Mesodermal cell (in vitro differentiated cells): Measurements from ENCODE around the gene ZNF385C.
"Not testable (repeated sequence)": the region's sequence is repeated elsewhere in the genome, so short reads cannot be mapped to it uniquely, and the experiment has no call there.

Experiments used
- H3K27ac ChIP-seq: 2 replicates; pipeline ENCODE4 v1.7.0; 2013; ENCODE audit warnings: mild to moderate bottlenecking, low read depth, low read length, moderate library complexity; ENCODE audit not compliant: severe bottlenecking
- H3K36me3 ChIP-seq: 2 replicates; pipeline ENCODE4 v1.7.1; 2013; ENCODE audit warnings: mild to moderate bottlenecking, low read length, moderate library complexity; ENCODE audit not compliant: control insufficient read depth, insufficient read depth
- H3K4me1 ChIP-seq: one replicate; pipeline ENCODE4 v1.7.1; 2013; ENCODE audit warnings: mild to moderate bottlenecking, low read length; ENCODE audit not compliant: insufficient read depth, control insufficient read depth, poor library complexity, severe bottlenecking
- H3K4me3 ChIP-seq: 2 replicates; pipeline ENCODE4 v1.7.0; 2013; ENCODE audit warnings: low read length, control low read depth, mild to moderate bottlenecking; ENCODE audit not compliant: insufficient read depth, poor library complexity, severe bottlenecking; ENCODE audit errors: extremely low read depth
- H3K9me3 ChIP-seq: 2 replicates; pipeline ENCODE4 v1.7.1; 2013; ENCODE audit warnings: mild to moderate bottlenecking, low read length, moderate library complexity; ENCODE audit not compliant: control insufficient read depth
- WGBS, 2 experiments: methylation state at CpG; one replicate each; pipeline ENCODE4 v1.1.5; 2013; ENCODE audit warnings: missing lambda C conversion rate in 2 of 2; ENCODE audit not compliant: insufficient coverage in 2 of 2; 5-methylcytosine and 5-hydroxymethylcytosine counted together

Gene ZNF385C

GRCh38 chr17:42027590-42027889, 70.7 kb downstream of the ZNF385C start:
- WGBS, 2 experiments, result 65% methylated on average over 4 of the region's 5 CpGs; no CpG with 5 or more reads in 1 of the 2 experiments
- Histone ChIP-seq H3K27ac (no peak overlapping the region), H3K36me3 (peaks cover 27% of the 10 kb centered on the region), H3K4me1 (peaks cover 42% of the 10 kb centered on the region), H3K4me3 (no peak overlapping the region), H3K9me3 (no peaks in the 10 kb centered on the region)

- Histone ChIP-seq H3K4me1 (peaks cover 42% of the 10 kb centered on the region), H3K36me3 (peaks cover 32% of the 10 kb centered on the region), H3K4me3 (no peak overlapping the region), H3K9me3 (no peaks in the 10 kb centered on the region), H3K27ac (no peak overlapping the region)
- 67 to 75% methylated on average over 9 to 13 of the region's 17 CpGs for WGBS, 2 experiments
These were observed 71.2 kb downstream of the ZNF385C start for GRCh38 chr17:42026857-42027589.

- Histone ChIP-seq H3K4me1 (peaks cover 44% of the 10 kb centered on the region), H3K36me3 (peaks cover 39% of the 10 kb centered on the region), H3K27ac (no peak overlapping the region), H3K9me3 (no peaks in the 10 kb centered on the region), H3K4me3 (no peak overlapping the region)
- 89% methylated on average over 3 of the region's 3 CpGs; no CpG with 5 or more reads in 1 of the 2 experiments for WGBS, 2 experiments
These were observed 72.3 kb downstream of the ZNF385C start for GRCh38 chr17:42025936-42026335.

GRCh38 chr17:42025191-42025579, 73.1 kb downstream of the ZNF385C start:
- peaks cover 39% of the 10 kb centered on the region for H3K36me3 ChIP-seq
- H3K9me3 ChIP-seq, result no peaks in the 10 kb centered on the region
- peaks cover 46% of the 10 kb centered on the region for H3K4me1 ChIP-seq
- peak overlapping the region; percentile 74 for H3K27ac ChIP-seq
- WGBS, 2 experiments, result 76 to 87% methylated on average over 6 of the region's 8 CpGs
- no peak overlapping the region for H3K4me3 ChIP-seq

GRCh38 chr17:42023524-42024349, 74.5 kb downstream of the ZNF385C start:
- Histone ChIP-seq H3K4me3 (no peak overlapping the region), H3K4me1 (peaks cover 46% of the 10 kb centered on the region), H3K27ac (peak overlapping the region; percentile 74), H3K36me3 (peaks cover 39% of the 10 kb centered on the region), H3K9me3 (no peaks in the 10 kb centered on the region)
- WGBS, 2 experiments, result 92 to 95% methylated on average over 10 to 12 of the region's 15 CpGs

GRCh38 chr17:42020845-42021244, 77.4 kb downstream of the ZNF385C start:
- not testable (repeated sequence) for H3K9me3 ChIP-seq, H3K27ac ChIP-seq
- WGBS, 2 experiments, result 89 to 90% methylated on average over 6 to 7 of the region's 8 CpGs
- Histone ChIP-seq H3K4me3 (peak overlapping the region; percentile 97), H3K4me1 (peaks cover 32% of the 10 kb centered on the region), H3K36me3 (peaks cover 39% of the 10 kb centered on the region)

- no peaks in the 10 kb centered on the region for H3K9me3 ChIP-seq
- peak within 1 kb of the TSS; percentile 97 for H3K4me3 ChIP-seq
- H3K4me1 ChIP-seq, result peaks cover 23% of the 10 kb centered on the region
- WGBS, 2 experiments, result 9 to 12% methylated on average over 36 to 39 of the region's 49 CpGs
- peak within 1 kb of the TSS; percentile 58 for H3K27ac ChIP-seq
- H3K36me3 ChIP-seq, result peaks cover 40% of the 10 kb centered on the region
These were observed 78.5 kb downstream of the ZNF385C start, which contains the start of gene NKIRAS2 for GRCh38 chr17:42019509-42020404. TSS of gene NKIRAS2 (plus strand) at chr17:42020090. CDS start at chr17:42021578, 1,488 bp downstream.

GRCh38 chr17:42018988-42019387, 79.3 kb downstream of the ZNF385C start:
- Histone ChIP-seq H3K36me3 (peaks cover 34% of the 10 kb centered on the region), H3K27ac (no peak overlapping the region), H3K9me3 (no peaks in the 10 kb centered on the region), H3K4me3 (no peak overlapping the region), H3K4me1 (peaks cover 16% of the 10 kb centered on the region)
- WGBS, 2 experiments, result 92 to 95% methylated on average over 2 of the region's 4 CpGs

- peak overlapping the region; percentile 93 for H3K27ac ChIP-seq
- WGBS, 2 experiments, result 48 to 51% methylated on average over 3 of the region's 3 CpGs
- H3K4me3 ChIP-seq, result peak overlapping the region; percentile 80
- H3K36me3 ChIP-seq, result peaks cover 27% of the 10 kb centered on the region
- no peaks in the 10 kb centered on the region for H3K9me3 ChIP-seq
- peaks cover 9% of the 10 kb centered on the region for H3K4me1 ChIP-seq
These were observed 79.9 kb downstream of the ZNF385C start for GRCh38 chr17:42018339-42018738.

GRCh38 chr17:42017866-42018200, 80.4 kb downstream of the ZNF385C start:
- H3K36me3 ChIP-seq, result peaks cover 22% of the 10 kb centered on the region
- WGBS, 2 experiments, result 9 to 17% methylated on average over 9 to 11 of the region's 11 CpGs
- H3K4me3 ChIP-seq, result peak overlapping the region; percentile 80
- no peaks in the 10 kb centered on the region for H3K9me3 ChIP-seq
- H3K27ac ChIP-seq, result peak overlapping the region; percentile 93
- H3K4me1 ChIP-seq, result peaks cover 8% of the 10 kb centered on the region
